HG03045 (cell line): ENCODE measurements around the gene SLC35F1.
A peak's percentile ranks its signal among the peaks of the same experiment; 100 is the strongest.

Source experiments
- ATAC-seq: cut with Tn5 transposase; IDR thresholded peaks from one replicate; pipeline ENCODE4 v1.9.1; 2021; ENCODE audit warnings: mild to moderate bottlenecking, moderate library complexity; ENCODE audit not compliant: unreplicated experiment

The SLC35F1 gene

GRCh38 chr6:118344014-118344670 lies 437.1 kb downstream of the SLC35F1 start:
- ATAC-seq = no peak

- ATAC-seq = no peak
Observed at GRCh38 chr6:118350881-118351430, 443.9 kb downstream of the SLC35F1 start.

GRCh38 chr6:118353564-118353963 lies 446.5 kb downstream of the SLC35F1 start:
- ATAC-seq = no peak

- ATAC-seq = peak; percentile 83
Observed at GRCh38 chr6:118354641-118355040, 447.6 kb downstream of the SLC35F1 start.

GRCh38 chr6:118356054-118356453 lies 449.0 kb downstream of the SLC35F1 start:
- ATAC-seq = no peak

GRCh38 chr6:118356686-118357085 lies 449.6 kb downstream of the SLC35F1 start:
- no peak for ATAC-seq
